Thyroid gland (tissue), 4 donors: ENCODE measurements around the gene FBXL17. TPM values are rescaled to one million over a fixed set of nuclear protein-coding genes. Genes with fewer than 3 reads are reported as not detected.

Experiments used
- DNase-seq, 2 donors: peaks; one replicate each; pipeline ENCODE4 v3.0.0-alpha.2; 2019
- H3K27ac ChIP-seq, 3 donors: fragments of 200-600 bp; sonication (generic); 1 replicate in 2 of 3; 2 replicates in 1 of 3; pipeline ENCODE4 v1.5.1; 2016 to 2019; ENCODE audit warnings: mild to moderate bottlenecking in 1 of 3, moderate library complexity in 1 of 3
- H3K27me3 ChIP-seq: fragments of 200-600 bp; sonication (generic); one replicate; pipeline ENCODE4 v1.5.1; 2019
- H3K36me3 ChIP-seq, 2 donors: fragments of 200-600 bp; sonication (generic); one replicate each; pipeline ENCODE4 v1.5.1; 2016 to 2019
- H3K4me1 ChIP-seq, 2 donors: fragments of 200-600 bp; sonication (generic); one replicate each; pipeline ENCODE4 v1.5.1; 2017 to 2019
- H3K4me3 ChIP-seq, 3 donors: fragments of 200-600 bp; sonication (generic); replicated peaks in 1 of 3; 1 replicate in 2 of 3; 2 replicates in 1 of 3; pipeline ENCODE4 v1.5.1; 2016; ENCODE audit warnings: mild to moderate bottlenecking in 1 of 3
- H3K9me3 ChIP-seq: fragments of 200-600 bp; sonication (generic); one replicate; pipeline ENCODE4 v1.5.1; 2017
- CTCF ChIP-seq, 6 experiments: fragments of 200-600 bp in 3 of 6; fragments of 450-650 bp in 3 of 6; sonication (generic) in 3 of 6; IDR thresholded peaks; one replicate each; pipeline ENCODE4 v1.5.1; 2016 to 2019; ENCODE audit warnings: antibody characterized with exemption in 6 of 6, mild to moderate bottlenecking in 2 of 6, inconsistent platforms in 1 of 6, moderate library complexity in 1 of 6
- POLR2A ChIP-seq, 2 donors: fragments of 450-650 bp; IDR thresholded peaks; one replicate each; pipeline ENCODE4 v1.6.1; 2017; ENCODE audit warnings: antibody characterized with exemption in 2 of 2, mild to moderate bottlenecking in 2 of 2, moderate library complexity in 1 of 2
- WGBS, 2 donors: methylation state at CpG; one replicate each; pipeline ENCODE4 v1.1.5; 2017; 5-methylcytosine and 5-hydroxymethylcytosine counted together
- intact Hi-C: fragments of 100-400 bp; cut with DNase I; formaldehyde crosslinking; loops from one replicate; pipeline ENCODE4 v1.15.1; 2023
- total RNA-seq, 4 donors: library from RNA; depleted of rRNA; stranded (reverse); fragments of >200 nt; gene quantifications; one replicate each; pipeline ENCODE4 v1.2.3, GENCODE V29; 2016

Gene FBXL17
- total RNA-seq, 4 donors from 2014 or later: 37.6 to 77.7 (median 55.6) TPM

- intact Hi-C loops: no loop called here
- H3K36me3 ChIP-seq: no peaks in the 10 kb centered on the region
- H3K4me1 ChIP-seq: peaks cover 13 to 15% of the 10 kb centered on the region in 2 donors
- H3K27ac ChIP-seq: peak overlapping the region; percentile 97 to 100 (median 98)
- peak; percentile 63 to 64 for DNase-seq
- WGBS, 2 donors: 0 to 1% methylated on average over 7 to 19 of the region's 85 CpGs
- peak overlapping the region; percentile 75 to 95 (median 85) for H3K4me3 ChIP-seq
- H3K27me3 ChIP-seq: no peaks in the 10 kb centered on the region
- no peaks in the 10 kb centered on the region for H3K9me3 ChIP-seq
- no peak for TF ChIP-seq CTCF (IDR thresholded peaks at IDR 0.05)
- peak in 1 of 2 donors; percentile 3 for TF ChIP-seq POLR2A (IDR thresholded peaks at IDR 0.05)
Observed at GRCh38 chr5:108380531-108381349, 1.2 kb downstream of the FBXL17 start.

- H3K9me3 ChIP-seq: no peaks in the 10 kb centered on the region
- H3K36me3 ChIP-seq: no peaks in the 10 kb centered on the region
- intact Hi-C loops: no loop called here
- H3K27ac ChIP-seq: peak overlapping the region; percentile 97 to 100 (median 98)
- peak overlapping the region; percentile 75 to 95 (median 85) for H3K4me3 ChIP-seq
- no peaks in the 10 kb centered on the region for H3K27me3 ChIP-seq
- WGBS, 2 donors: 17 to 18% methylated on average over 8 of the region's 8 CpGs
- TF ChIP-seq POLR2A (IDR thresholded peaks at IDR 0.05): no peak
- TF ChIP-seq CTCF (IDR thresholded peaks at IDR 0.05): no peak
- peaks cover 13 to 15% of the 10 kb centered on the region in 2 donors for H3K4me1 ChIP-seq
- peak in 1 of 2 donors; percentile 11 for DNase-seq
Observed at GRCh38 chr5:108379722-108380530, 2.0 kb downstream of the FBXL17 start.

GRCh38 chr5:108375768-108376167 is 6.1 kb downstream of the FBXL17 start:
- TF ChIP-seq POLR2A (IDR thresholded peaks at IDR 0.05) (no peak), CTCF (IDR thresholded peaks at IDR 0.05) (no peak)
- Histone ChIP-seq H3K4me3 (no peak overlapping the region), H3K27ac (no peak overlapping the region), H3K9me3 (no peaks in the 10 kb centered on the region), H3K36me3 (no peaks in the 10 kb centered on the region), H3K27me3 (no peaks in the 10 kb centered on the region), H3K4me1 (peaks cover 8 to 9% of the 10 kb centered on the region in 2 donors)
- intact Hi-C loops: no loop called here
- WGBS, 2 donors: 95 to 96% methylated on average over 1 of the region's 1 CpG
- DNase-seq: no peak

GRCh38 chr5:108373426-108373825 is 8.5 kb downstream of the FBXL17 start:
- no peak for DNase-seq
- no peak for TF ChIP-seq CTCF (IDR thresholded peaks at IDR 0.05)
- peaks cover 0 to 8% of the 10 kb centered on the region in 2 donors for H3K4me1 ChIP-seq
- no peaks in the 10 kb centered on the region for H3K27me3 ChIP-seq
- H3K27ac ChIP-seq: no peak overlapping the region
- no peak overlapping the region for H3K4me3 ChIP-seq
- intact Hi-C loops: no loop called here
- H3K36me3 ChIP-seq: no peaks in the 10 kb centered on the region
- no peaks in the 10 kb centered on the region for H3K9me3 ChIP-seq

GRCh38 chr5:108372369-108372768 is 9.5 kb downstream of the FBXL17 start:
- no peak for TF ChIP-seq CTCF (IDR thresholded peaks at IDR 0.05)
- no peak for TF ChIP-seq POLR2A (IDR thresholded peaks at IDR 0.05)
- Histone ChIP-seq H3K4me3 (no peak overlapping the region), H3K27ac (no peak overlapping the region), H3K4me1 (peaks cover 0 to 8% of the 10 kb centered on the region in 2 donors), H3K36me3 (no peaks in the 10 kb centered on the region), H3K27me3 (no peaks in the 10 kb centered on the region), H3K9me3 (no peaks in the 10 kb centered on the region)
- no peak for DNase-seq
- WGBS, 2 donors: 97% methylated on average over 2 of the region's 2 CpGs
- intact Hi-C loops: no loop called here
